ENCODE measurements around the gene ZNF346. TPM values are rescaled to one million over a fixed set of nuclear protein-coding genes. Genes with fewer than 3 reads are reported as not detected.

ZNF346 gene
- total RNA-seq, 1 donor = 17.9 TPM

DNA sequence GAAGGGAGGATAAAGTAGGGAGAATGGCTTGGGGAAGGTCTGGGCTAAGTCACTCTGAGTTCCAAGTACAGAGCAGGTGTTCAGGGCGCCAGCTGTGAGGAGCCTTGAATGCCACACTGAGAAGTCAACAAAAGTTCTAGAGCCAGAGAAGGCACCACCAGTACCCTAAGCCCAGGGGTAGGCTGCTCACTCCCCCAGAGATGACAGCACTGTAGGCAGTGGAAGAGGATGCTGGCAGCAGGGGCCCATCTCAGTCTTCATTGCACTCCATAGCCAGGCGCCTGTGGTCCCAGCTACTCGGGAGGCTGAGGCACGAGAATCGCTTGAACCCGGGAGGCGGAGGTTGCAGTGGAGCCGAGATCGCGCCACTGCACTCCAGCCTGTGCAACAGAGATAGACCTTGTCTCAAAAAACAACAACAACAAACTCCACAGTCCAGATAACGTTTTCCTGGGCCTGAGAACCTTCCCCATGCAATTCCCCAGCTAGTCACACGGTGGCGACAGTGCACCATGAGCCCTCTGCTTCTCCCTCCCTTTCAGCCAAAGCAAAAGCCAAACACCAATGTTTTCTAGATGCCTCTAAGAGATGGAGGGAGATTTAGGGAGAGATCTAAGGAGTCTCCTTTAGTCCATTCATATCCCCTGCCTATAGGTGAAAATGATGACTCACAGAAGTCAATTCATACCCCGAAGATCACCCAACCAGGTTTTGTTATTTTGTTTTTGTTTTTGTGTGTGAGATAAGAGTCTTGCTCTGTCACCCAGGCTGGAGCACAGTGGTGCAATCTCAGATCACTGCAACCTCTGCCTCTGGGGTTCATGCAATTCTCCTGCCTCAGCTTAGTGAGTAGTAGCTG lies 91.3 kb downstream of the ZNF346 start:
- DNase-seq (ENCODE audit: low read depth) = peak; percentile 81
- TF ChIP-seq, protein P1, sequence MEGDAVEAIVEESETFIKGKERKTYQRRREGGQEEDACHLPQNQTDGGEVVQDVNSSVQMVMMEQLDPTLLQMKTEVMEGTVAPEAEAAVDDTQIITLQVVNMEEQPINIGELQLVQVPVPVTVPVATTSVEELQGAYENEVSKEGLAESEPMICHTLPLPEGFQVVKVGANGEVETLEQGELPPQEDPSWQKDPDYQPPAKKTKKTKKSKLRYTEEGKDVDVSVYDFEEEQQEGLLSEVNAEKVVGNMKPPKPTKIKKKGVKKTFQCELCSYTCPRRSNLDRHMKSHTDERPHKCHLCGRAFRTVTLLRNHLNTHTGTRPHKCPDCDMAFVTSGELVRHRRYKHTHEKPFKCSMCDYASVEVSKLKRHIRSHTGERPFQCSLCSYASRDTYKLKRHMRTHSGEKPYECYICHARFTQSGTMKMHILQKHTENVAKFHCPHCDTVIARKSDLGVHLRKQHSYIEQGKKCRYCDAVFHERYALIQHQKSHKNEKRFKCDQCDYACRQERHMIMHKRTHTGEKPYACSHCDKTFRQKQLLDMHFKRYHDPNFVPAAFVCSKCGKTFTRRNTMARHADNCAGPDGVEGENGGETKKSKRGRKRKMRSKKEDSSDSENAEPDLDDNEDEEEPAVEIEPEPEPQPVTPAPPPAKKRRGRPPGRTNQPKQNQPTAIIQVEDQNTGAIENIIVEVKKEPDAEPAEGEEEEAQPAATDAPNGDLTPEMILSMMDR (IDR thresholded peaks at IDR 0.05; ENCODE audit: insufficient read depth, low read length) = peak; percentile 100
- no peak overlapping the region for H3K4me3 ChIP-seq (ENCODE audit: low read depth, low read length)

DNA sequence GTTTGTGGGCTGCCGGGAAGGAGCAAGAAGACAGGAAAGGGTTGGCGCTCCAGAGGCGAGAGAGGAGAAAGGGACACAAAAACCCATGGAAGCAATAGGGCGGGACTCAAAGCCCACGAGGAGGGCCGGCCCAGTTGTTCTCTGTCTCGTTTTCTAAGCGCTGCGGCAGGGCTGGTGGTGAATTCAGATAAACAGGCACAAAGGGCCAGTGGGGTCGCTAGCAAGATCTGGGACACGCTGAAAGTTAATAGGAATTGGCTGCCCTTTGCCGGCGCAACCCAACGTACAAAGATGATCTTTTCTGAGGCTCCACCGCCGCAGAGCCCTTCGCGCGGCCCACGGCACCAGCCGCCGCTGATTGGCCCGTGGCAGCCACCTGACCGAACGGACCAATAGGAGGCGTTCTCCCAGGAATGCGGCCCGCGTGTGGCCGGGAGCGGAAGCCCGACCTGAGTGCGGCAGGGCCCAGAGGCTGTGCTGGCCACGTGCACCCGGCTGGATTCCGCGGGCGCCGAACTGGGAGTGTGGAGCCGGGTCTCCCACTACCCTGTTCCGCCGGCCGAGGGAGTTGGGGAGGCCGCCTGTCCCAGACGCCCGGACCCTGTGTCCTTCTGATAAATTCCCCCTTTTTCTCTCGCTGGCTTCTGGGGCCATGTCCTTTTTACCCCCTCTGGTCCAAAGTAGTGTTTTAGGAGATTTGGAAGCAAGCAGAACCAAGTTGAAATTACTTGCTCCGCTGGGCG lies 94.3 kb downstream of the ZNF346 start:
- TF ChIP-seq, protein P1 (IDR thresholded peaks at IDR 0.05; ENCODE audit: insufficient read depth, low read length) = no peak
- H3K4me3 ChIP-seq (ENCODE audit: low read depth, low read length) = no peak overlapping the region
- DNase-seq (ENCODE audit: low read depth) = peak; percentile 81

DNA sequence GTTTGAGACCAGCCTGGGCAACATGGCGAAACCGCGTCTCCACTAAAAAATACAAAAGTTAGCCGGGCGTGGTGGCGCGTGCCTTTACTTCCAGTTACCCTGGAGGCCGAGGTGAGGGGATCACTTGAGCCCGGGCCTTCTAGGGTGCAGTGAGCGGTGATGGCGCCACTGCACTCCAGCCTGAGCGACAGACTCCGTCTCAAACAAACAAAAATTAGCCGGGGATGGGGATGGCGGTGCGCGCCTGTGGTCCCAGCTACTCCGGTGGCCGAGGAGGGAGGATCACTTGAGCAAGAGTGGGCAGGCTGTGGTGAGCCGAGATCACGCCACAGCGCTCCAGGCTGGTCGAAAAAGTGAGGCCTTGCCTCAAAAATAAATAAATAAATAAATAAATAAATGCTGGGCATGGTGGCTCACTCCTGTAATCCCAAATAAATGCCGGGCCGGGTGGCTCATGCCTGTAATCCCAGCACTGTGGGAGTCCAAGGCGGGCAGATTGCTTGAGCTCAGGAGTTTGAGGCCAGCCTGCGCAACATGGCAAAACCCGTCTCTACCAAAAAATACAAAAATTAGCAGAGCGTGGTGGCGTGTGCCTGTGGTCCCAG lies 95.0 kb downstream of the ZNF346 start:
- no peak overlapping the region for H3K4me3 ChIP-seq (ENCODE audit: low read depth, low read length)
- no peak for DNase-seq (ENCODE audit: low read depth)
- TF ChIP-seq, protein P1 (IDR thresholded peaks at IDR 0.05; ENCODE audit: insufficient read depth, low read length) = no peak

DNA sequence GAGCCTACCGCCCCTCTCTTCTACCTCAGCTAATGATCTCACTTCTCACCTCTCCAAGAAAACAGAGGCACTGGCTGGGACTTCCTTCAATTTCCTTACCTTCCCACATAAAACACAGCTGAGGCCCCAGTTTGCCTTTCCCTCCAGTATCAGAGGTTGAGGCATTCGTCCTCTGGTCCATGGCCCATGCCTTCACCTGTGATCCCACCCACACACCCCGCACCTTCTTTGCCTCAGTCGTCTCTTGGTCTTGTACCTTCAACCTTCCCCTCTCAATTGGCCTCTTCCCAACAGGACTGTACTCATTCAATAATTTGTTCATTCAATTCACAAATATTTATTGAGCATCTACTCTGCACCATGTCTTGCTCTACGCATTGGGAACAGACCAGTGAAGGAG lies 100.1 kb downstream of the ZNF346 start:
- TF ChIP-seq, protein P1 (IDR thresholded peaks at IDR 0.05; ENCODE audit: insufficient read depth, low read length) = no peak
- no peak overlapping the region for H3K4me3 ChIP-seq (ENCODE audit: low read depth, low read length)
- no peak for DNase-seq (ENCODE audit: low read depth)

DNA sequence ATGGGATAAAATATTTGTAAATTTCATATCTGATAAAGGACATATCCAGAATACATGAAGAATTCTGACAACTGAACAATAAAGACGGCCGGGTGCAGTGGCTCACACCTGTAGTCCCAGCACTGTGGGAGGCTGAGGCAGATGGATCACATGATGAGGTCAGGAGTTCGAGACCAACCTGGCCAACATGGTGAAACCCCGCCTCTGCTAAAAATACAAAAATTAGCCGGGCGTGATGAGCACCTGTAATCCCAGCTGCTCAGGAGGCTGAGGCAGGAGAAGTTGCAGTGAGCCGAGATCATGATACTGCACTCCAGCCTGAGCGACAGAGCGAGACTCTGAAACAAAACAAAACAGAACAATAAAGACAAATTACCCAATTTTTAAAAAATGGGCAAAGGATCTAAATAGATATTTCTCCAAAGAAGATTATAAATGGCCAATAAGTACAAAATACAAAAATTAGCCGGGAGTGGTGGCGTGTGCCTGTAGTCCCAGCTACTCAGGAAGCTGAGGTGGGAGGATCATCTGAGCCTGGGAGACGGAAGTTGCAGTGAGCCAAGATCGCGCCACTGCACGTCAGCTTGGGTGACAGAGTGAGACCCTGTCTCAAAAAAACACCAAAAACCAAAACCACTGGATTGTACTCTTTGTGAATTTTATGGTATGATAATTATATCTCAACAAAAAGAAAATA lies 101.4 kb downstream of the ZNF346 start:
- DNase-seq (ENCODE audit: low read depth) = no peak
- no peak overlapping the region for H3K4me3 ChIP-seq (ENCODE audit: low read depth, low read length)
- TF ChIP-seq, protein P1 (IDR thresholded peaks at IDR 0.05; ENCODE audit: insufficient read depth, low read length) = no peak

DNA sequence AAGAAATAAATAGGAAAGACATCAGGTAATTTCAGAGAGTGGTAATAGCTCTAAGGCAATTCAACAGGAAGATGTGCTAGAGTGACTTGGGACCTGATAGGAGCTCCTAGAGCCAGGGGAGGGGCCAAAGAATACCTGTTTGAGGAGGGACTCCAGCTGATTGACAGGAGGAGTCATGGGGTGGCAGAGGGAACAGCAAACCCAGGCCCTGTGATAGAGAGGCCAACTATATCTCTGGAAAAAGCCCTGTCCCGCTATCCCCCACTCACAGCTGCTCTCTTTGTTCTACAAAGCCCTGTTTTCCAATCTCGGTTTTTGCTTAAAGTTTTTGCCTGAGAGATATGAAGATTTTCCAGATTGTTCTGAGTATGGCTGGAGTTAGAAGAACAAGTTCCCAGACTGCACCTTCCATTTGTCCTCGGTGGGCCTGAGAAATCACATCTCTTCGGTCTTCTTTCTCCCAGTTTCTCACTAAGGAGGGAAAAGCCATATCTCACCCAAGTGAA lies 102.0 kb downstream of the ZNF346 start:
- no peak for DNase-seq (ENCODE audit: low read depth)
- H3K4me3 ChIP-seq (ENCODE audit: low read depth, low read length) = no peak overlapping the region
- TF ChIP-seq, protein P1 (IDR thresholded peaks at IDR 0.05; ENCODE audit: insufficient read depth, low read length) = no peak

Data from fibroblast of the aortic adventitia (primary cell).